HG03442 (cell line): Measurements from ENCODE around the gene SSH3.

Experiments
- ATAC-seq: cut with Tn5 transposase; IDR thresholded peaks from one replicate; pipeline ENCODE4 v1.9.1; 2021; ENCODE audit warnings: mild to moderate bottlenecking, moderate library complexity; ENCODE audit not compliant: unreplicated experiment

SSH3 gene

DNA sequence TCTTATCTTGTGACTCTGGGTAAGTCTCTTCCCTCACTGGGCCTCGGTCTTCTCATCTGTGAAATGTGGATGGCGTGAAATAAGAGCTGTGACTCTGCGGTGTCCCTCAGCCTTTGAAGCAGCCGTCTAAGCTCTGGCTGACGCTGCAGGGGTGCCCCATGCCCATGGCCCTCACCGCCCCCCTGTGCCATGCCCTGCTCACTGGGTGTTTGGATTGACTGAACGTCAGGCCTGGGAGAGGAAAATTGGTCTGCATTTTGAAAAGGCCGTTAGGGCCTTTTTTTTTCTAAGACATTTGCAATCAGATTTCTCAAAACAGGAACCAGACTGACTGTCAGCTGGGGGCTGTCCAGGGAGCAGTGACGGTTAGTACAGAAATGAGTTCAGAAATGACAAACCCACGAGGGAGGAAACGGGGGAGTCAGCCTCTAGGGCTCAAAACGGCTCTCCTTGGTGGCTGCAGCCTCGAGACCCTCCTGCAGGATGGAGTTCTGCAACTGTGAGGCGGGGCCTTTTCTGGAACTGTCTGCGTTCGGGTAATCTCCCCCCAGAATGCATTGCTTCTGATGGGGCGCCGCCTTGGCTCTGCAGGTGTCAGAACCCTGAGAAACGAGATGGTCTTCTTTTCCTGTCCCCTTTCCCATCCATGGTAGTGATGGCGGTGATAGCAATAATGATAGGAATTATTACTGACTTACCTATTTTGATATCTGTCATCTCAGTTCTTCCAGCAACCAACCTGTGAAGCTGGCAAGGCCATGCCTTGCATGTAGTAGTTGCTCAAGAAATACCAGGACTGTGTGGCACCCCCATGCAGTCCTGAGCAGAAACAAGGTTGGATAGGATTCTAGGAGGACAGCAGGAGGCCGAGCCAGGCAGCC lies 35.0 kb upstream of the SSH3 start:
- no peak for ATAC-seq

DNA sequence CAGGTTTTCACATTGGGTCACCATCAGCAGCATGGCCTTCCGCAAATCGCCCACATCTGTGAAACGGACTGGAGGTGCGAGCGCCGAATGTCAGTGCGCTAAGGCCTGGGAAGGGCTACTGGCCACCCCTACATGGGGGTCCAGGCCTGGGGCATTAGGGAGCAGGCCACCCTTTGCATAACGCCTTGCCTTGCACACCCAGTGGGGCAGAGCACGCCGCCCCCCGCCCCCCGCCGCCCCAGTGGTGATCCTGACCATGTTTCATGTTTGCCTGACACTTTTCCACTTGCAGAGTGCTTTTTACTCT lies 34.4 kb upstream of the SSH3 start:
- ATAC-seq: no peak

DNA sequence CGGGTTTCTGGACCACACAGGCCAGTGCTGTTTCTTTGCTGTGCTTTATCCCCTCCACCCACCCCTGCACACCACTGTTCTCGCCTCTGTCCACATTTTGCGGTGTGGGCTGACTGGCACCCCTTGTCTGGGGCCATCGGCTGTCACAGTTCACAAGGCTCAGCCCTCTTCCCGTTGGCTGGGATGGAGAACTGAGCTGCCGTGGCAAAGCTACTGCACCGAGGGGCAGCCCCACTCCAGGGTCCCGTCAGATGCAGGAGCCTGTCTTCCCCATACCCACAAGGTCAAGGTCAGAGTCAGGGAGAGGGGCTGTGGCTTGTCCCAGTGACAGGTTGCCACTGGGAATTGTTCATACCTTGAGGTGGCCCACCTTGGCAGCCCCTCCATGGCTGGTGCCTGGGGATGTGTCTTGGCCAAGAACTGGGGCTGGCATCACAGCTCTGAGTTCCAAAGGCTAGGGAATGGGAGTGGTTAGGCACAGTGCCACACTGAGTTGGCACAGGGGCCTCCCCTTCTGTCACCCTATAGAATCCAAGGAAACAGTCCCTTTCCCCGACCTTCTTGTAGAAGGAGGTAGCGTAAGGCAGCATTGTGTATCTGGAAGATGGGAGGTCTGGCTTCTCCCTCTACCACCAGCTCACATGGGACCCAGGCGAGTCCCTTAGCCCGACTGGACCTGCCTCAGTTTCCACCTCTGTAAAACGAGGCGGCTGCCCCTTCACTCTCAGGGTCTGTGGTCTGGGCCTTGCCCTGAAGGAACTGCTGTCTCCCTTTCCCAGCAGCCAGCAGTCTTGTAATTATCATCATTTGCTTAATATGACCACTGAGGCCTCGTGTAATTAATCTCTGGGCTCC lies 33.7 kb upstream of the SSH3 start:
- no peak for ATAC-seq

DNA sequence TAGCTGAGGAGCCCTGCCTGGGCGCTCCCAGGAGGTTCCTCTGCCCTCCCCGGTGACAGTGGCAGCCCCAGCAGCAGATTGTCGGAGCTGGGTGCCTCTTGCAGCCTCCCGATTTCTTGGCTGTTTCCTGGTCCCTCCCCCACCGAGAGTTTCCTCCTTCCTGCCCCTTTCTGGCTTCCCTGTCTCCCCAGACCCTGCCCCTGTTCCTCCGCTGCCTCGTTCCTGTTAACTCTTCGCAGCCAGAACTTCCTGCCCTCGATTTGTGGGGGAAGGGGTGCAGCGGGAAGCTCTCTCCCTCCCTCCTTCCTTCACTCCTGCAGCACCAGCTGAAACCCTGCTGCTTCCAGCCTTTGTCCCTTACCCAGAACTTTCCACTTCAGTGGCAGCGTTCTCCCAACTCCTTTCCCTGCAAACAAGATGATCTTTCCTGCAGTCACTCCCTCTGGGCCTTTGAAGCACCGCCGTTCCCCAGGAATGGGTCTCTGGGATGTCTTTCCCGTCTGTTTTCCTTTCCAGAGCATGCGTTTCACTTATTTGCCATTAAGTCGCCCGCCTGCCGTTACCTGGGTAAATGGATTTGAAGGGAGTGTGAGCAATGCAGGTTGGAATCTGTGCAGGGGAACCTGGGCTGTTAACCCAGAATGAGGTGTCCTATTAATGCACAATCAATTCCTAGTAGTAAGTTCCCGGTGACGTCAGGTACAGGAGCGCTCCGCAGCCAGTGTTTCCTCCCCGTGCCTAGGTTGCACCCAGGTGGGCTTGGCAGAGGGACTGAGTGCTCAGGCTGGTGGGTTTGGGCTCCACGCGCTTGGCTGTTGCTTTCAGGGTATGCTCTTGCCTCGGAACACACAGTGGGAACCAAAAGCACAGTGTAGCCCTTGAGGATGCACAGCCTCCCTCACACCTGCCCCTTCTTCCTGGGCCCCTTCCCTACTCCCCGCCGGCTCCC lies 32.8 kb upstream of the SSH3 start:
- no peak for ATAC-seq

DNA sequence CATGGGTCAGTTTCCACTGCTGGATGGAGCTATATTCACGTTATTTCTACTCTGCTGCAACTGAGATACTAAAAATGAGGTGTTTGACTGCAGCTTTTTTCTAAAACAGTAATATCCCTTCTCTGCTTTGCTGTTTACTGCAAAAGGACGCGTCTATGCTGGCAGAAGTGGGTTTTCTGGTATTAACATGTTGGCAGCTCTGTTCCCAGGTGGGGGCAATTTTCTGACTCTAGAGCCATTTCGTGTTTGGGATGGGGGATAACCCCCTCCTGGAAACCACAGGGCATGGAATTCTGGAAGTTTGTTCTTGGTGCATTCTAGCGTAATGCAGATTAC lies 32.2 kb upstream of the SSH3 start:
- ATAC-seq: no peak

DNA sequence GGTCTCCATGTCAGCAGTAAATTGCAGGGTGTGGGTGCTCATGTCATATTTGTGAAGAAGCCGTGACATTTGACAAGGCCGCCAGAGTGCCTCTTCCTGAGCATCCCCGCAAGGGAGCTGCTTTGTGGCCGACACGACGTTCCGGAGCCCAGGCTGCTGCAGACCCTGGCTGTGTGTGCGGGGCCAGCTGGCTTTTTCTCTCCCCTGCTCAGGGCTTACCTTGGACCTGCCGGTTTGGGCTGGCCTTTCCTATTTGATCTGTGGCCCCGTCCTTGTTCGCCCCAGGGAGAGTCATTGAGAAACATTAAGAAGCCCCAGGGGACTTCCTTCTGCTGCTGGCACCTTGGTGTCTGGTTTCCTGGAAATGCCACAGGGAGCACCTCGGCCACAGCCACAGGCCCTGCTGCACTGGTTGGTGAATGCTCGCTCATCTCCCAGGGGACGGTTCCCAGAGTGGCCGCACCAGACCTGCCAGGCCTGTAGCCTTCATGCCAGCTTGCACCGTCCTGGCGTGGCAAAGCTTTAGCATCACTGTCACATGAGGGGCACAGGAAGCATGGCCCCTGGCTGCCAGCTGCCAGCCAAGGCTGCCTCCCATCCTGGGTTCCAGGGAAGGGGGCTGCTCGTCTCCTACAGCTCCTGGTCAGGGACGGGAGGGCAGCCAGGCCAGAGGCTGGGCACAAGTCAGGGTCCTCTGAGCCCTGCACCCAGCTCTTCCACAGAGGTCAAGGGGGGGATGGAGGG lies 31.6 kb upstream of the SSH3 start:
- no peak for ATAC-seq

DNA sequence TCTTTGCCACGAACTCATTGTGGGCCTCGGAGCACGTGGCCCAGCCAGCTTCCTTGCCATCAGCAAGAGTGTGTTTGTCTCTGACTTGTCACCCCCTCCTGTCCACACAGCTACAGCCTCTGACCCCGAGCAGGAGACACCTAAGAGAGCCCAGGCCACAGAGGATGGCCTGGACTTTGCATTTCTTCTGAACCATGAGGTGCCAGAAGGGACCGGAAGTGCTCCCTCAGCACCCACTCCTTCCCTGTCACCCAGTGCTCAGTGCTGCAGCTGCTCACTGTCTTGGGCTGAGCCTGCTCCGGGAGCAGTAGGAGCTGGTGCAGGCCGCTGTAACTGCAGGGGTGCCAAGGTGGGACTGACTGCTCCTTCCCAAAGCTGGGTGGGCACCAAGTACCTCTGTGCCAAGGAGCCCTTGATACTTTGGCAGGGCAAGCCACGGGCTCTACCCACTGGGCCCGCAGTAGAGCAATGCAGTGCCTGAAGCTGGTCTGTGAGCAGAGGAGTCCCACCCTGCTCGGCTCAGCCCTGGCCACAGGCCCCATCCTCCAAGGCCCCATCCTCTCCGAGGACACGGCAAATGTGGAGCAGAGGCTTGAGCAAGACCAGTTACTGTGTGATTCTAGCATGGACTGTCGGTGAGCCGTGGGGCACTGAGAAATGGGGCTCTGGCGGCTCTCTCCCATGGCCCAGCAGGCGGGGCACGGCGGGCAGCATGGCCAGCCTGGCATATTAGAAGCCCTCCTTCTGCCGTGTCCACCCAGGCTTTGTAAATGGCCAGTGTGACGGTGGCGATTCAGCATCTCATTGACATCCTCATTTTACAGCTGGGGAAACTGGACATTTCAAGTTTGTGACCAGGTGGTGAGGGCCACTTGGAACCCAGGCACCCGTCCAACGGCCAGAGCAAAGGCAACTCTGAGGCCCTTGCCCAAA lies 30.7 kb upstream of the SSH3 start:
- ATAC-seq: no peak

DNA sequence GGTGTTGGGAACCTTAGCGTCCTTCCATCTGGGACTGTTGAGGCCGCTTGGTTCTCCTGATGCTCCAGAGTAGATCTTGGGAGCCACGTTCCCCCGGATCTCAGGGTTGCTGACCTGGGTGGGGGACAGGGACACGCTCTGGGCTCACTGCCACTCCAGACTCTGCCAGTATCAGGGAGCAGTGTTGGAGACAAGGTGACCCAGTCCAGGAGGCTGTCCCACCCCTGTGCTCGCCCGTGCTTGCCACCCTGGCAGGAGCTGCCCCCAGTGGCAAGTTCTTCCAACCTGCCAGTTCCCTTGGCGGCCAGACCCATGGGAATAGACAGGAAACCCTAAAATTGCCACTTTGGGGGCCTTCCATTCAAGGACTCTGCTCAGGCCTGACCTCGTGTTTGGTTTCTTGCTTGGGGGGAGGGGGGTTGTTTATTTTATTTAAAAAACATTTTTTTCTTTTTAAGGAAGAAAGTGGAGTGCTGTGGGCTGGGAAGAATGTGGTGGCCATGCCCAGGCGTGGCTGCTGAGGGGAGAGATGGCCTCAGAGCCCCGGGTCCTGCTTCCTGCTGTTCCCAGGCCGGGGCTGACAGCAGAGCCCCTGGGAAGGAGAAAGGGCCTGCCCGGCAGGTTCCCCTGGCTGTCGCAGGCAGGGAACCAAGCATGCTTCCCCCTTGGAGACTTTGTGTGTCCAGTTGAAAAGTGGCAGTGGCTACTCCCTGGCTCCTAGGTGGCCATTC lies 29.9 kb upstream of the SSH3 start:
- no peak for ATAC-seq

DNA sequence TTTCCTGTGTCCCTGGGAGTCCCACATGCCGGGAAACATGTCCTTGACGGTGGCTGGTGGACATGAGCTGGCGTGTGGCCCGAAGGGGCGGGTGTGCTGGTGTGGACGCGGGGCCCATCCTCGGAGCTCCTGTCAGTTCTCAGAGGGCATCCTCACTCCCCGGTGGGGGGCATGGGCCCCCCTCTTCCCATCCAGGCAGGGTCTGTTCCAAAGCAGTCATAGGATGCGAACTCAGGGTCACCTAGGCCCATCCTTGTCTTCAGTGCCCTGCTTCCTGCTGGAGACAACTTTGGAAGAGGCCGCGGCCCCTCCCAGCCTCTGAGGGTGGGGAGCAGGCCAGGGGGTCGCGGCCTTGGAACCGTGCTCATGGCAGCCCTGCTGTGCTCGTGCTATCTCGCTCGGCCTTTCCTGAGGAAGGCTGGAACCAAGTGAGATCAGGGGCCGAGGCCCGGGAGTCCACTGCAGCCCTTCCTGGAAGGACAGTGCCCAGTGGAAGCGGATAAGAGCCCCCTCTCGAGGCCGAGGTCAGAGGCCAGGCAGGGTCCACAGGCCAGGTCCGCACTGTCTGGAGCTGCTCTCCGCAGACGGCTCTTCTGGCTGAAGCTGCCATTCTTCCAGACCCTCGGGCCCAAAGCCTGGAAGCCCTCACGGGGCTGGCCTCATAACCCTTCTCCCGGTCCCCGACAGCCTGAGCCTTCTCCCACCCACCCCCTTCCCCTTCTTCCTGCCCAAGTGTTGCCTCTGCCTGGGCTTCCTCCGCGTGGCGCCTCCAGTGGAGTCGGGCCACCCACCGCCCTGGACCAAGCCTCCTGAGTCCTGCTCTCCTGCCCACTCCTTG lies 28.3 kb upstream of the SSH3 start:
- no peak for ATAC-seq

DNA sequence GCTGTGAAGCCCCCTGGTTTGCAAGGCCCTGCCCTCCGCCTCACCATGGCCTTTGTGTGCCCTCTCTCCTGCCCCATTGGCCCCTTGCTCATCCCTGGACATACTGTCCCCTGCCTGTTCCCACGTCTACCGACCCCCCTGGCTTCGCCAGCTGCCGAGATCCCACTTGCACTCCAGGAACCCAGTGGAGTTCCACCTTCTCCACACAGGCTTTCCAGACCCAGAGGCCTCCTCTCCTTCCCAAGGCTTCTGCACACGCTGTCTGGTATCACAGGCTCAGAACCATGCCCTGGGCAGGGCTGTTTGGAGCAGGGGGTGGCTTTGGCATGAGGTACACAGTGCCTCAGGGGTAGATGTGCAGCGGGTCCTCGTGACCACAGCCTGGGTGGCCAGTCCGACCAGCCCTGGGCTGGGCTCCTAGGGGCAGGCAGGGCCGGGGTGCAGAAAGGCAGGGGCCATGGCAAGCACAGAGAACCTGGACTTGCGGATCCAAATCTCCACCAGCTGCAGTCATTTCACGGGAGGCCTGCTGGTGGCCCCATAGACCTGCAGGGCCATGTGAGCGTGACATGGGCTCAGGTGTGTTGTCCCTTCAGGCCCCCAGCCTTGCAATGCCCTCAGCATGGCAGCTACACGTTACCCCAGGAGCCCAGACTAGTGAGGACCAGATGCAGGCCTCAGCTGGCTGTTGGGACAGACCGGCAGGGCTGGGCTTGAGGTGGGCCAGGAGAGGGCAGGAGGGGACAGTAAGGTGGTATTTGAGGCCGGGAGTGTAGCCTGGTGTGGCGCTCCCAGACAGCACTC lies 27.5 kb upstream of the SSH3 start:
- no peak for ATAC-seq

DNA sequence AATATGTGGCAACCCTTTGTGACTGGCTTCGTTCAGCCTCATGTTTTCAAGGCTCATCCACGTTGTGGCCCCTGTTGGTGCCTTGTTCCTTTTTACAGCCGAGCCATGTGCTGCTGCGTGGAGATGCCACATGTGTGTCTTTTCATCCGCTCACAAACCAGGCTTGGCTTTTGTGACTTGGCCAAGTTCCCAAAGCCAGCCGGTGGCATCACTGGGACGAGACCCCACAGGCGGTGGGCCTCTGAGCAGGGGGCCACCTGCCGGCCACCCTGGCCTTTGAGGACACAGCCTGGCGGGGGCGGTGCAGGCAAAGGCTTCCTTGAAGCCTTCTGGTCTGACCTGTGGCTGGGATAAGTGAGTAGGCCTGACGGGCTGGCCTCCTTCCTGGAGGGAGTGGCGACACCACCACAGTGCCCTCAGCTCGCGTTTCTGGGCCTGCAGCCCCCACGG lies 26.5 kb upstream of the SSH3 start:
- peak; percentile 16 for ATAC-seq

DNA sequence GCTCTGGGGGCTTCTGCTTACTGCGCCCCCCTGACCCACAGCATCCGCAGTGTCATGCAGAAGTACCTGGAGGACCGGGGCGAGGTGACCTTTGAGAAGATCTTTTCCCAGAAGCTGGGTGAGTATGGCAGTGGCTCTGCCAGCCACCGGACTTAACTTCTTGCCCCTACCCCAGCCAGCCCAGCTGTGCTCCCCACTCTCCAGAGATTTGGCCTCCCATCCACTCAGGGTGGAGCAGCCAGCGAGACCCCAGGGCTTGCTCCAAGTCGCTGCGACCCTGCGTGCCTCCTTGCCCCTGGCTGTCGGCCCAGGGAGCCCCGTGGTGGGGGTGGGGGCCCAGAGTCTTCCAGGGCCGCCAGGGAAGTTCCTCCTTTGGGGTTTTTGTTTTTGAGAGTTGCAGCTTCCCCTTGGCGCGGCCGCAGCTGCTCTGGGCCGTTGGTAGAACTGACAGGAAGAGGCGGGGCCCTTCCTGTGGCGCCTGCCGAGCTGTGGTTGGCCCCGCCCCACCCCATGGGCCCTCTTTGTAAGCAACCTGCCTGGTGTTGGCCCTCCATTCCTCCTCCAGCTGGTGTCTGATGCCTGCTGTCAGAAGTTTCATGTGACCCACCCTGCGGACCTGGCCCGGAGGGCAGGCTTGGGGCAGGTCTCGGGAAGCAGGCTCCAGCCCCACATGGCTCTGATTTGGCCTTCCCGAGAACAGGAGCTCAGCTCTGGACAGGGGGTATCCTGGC lies 25.9 kb upstream of the SSH3 start:
- peak; percentile 55 for ATAC-seq

DNA sequence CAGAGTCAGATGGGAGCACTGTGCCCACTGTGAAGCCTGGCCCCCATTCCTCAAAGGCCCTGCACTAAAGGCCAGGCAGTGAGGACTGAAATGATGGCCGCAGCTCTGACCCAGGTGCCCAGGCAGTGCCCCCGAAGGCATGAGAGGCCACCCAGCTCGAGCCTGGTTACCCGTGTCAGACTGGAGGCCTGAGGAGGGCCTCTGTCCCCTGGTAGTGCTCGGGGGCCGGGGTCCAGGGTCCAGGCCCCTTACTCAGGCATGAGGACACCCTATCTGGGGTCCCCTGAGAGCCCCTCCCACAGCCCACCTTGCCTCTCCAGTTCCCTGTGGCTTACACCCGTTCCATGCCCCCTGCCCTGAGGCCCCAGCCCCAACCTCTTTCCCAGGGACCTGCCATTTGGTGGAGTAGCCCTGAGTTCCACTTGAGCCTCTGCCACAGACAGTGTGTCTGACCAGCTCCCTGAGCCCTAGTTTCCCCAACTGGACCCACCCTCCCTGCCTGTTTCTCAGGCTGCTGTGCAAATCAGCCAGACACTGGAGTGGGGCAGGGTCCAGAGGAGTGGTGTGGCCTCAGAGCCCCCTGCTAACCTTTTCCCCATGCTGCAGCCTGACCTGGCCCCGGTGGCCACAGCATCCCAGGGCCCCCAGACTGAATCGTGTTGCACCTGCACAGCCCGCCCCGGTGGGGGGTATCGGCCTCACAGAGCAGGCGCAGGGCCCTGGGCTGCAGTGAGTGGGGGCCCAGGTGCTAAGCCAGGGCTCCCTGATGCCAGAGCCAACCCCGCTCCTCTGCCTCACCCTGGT lies 25.0 kb upstream of the SSH3 start:
- no peak for ATAC-seq

DNA sequence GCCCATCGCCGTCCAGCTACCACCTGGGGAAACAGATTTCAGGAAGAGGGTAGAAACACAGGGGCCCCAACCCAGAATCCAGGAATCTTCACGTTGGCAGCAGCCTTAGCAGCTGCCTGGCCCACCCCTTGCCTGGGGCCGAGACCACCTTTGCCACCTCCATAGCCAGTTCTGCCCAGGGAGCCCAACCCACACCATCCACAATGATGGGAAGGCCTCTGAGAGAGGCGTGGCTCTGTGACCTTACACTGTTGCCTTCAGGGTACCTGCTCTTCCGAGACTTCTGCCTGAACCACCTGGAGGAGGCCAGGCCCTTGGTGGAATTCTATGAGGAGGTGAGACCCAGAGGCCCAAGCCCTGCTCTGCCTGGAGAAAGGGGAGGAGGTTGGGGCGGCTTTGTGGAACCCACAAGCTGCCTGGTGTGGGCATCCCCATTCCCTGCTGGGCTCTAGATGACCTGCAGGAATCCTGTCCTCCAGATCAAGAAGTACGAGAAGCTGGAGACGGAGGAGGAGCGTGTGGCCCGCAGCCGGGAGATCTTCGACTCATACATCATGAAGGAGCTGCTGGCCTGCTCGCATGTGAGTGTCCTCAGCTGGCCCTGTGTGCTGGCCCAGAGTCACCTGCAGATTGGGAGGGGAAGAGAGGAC lies 24.3 kb upstream of the SSH3 start:
- ATAC-seq: no peak
